ENCODE results near the gene OR13J1. TPM values are rescaled to one million over a fixed set of nuclear protein-coding genes. Genes with fewer than 3 reads are reported as not detected.

Gene OR13J1
- total RNA-seq, 2 experiments from 2014 or later: not detected

- H3K27ac ChIP-seq (ENCODE audit: low read depth in 1 of 2, low read length in 2 of 2): no peak overlapping the region
- peaks cover 94% of the 10 kb centered on the region for H3K4me1 ChIP-seq (ENCODE audit: insufficient read depth, low read length)
- no peaks in the 10 kb centered on the region for H3K9me3 Mint-ChIP-seq
- ATAC-seq (ENCODE audit: poor library complexity) (peak; percentile 54), DNase-seq (peak in 3 of 14 experiments; percentile 42 to 47 (median 44))
- peak overlapping the region; percentile 88 for H3K27ac Mint-ChIP-seq
- POLR2A ChIA-PET: interaction anchor here (1.0 to 2.2 kb wide), 2 partner anchors 26 to 33 kb away, joined by 3 to 5 read pairs; no protein-coding TSS in a partner anchor
- peaks cover 1% of the 10 kb centered on the region for H3K27me3 Mint-ChIP-seq
- intact Hi-C loops (cut with DNase I, micrococcal nuclease): no loop called here
- no peak overlapping the region for H3K4me3 ChIP-seq (ENCODE audit: low read length)
- peaks cover 80% of the 10 kb centered on the region for H3K4me1 Mint-ChIP-seq (ENCODE audit: low read depth)
- no peaks in the 10 kb centered on the region for H3K9me3 ChIP-seq (ENCODE audit: control insufficient read depth in 1 of 2, insufficient read depth in 1 of 2, low read length in 2 of 2)
- H3K27me3 ChIP-seq (ENCODE audit: control insufficient read depth in 1 of 2, insufficient read depth in 2 of 2, low read length in 2 of 2): no peaks in the 10 kb centered on the region
- H3K4me3 Mint-ChIP-seq: peak overlapping the region; percentile 71
- no peak for TF ChIP-seq CTCF (IDR thresholded peaks at IDR 0.05)
- no peaks in the 10 kb centered on the region for H3K36me3 Mint-ChIP-seq (ENCODE audit: low read depth)
- CTCF ChIA-PET: no interaction called here
- H3K36me3 ChIP-seq (ENCODE audit: insufficient read depth, low read length): no peaks in the 10 kb centered on the region
Observed at GRCh38 chr9:35907711-35908503, 37.7 kb upstream of the OR13J1 start.

- H3K4me1 ChIP-seq (ENCODE audit: insufficient read depth, low read length): peaks cover 86% of the 10 kb centered on the region
- ATAC-seq (ENCODE audit: poor library complexity) (no peak), DNase-seq (no peak)
- Mint-ChIP-seq H3K27me3 (peaks cover 3% of the 10 kb centered on the region), H3K36me3 (ENCODE audit: low read depth) (no peaks in the 10 kb centered on the region), H3K4me1 (ENCODE audit: low read depth) (peaks cover 83% of the 10 kb centered on the region), H3K27ac (peak overlapping the region; percentile 88), H3K4me3 (peak overlapping the region; percentile 20), H3K9me3 (no peaks in the 10 kb centered on the region)
- ChIA-PET POLR2A (interaction anchor here (2.2 kb wide), 1 partner anchor 33 kb away, joined by 5 read pairs; no protein-coding TSS in a partner anchor), CTCF (interaction anchor here (0.5 kb wide), 1 partner anchor 118 kb away, joined by 3 read pairs; no protein-coding TSS in a partner anchor)
- H3K27me3 ChIP-seq (ENCODE audit: control insufficient read depth in 1 of 2, insufficient read depth in 2 of 2, low read length in 2 of 2): no peaks in the 10 kb centered on the region
- H3K9me3 ChIP-seq (ENCODE audit: control insufficient read depth in 1 of 2, insufficient read depth in 1 of 2, low read length in 2 of 2): no peaks in the 10 kb centered on the region
- no peaks in the 10 kb centered on the region for H3K36me3 ChIP-seq (ENCODE audit: insufficient read depth, low read length)
- no peak for TF ChIP-seq CTCF (IDR thresholded peaks at IDR 0.05)
- no peak overlapping the region for H3K4me3 ChIP-seq (ENCODE audit: low read length)
- H3K27ac ChIP-seq (ENCODE audit: low read depth in 1 of 2, low read length in 2 of 2): no peak overlapping the region
- intact Hi-C loops (cut with DNase I, micrococcal nuclease): no loop called here
Observed at GRCh38 chr9:35906923-35907699, 36.9 kb upstream of the OR13J1 start.

DNA sequence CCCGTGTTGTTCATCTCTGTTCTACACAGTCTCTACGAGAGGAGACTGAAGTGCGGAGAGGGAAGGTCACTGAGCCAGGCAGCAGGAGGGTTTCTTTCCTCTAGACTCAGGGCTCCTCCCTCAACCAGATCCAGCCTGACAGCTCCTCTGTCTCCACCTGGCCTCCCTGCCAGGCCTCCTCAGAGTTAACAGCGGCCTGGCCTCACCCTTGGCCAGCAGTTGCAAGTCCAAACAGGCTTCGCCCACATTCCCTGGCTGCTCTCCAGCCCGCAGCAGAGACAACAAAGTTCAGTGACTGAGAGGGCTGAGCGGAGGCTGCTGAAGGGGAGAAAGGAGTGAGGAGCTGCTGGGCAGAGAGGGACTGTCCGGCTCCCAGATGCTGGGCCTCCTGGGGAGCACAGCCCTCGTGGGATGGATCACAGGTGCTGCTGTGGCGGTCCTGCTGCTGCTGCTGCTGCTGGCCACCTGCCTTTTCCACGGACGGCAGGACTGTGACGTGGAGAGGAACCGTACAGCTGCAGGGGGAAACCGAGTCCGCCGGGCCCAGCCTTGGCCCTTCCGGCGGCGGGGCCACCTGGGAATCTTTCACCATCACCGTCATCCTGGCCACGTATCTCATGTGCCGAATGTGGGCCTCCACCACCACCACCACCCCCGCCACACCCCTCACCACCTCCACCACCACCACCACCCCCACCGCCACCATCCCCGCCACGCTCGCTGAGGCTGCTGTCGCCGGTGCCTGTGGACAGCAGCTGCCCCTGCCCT, 35.9 kb upstream of the OR13J1 start, which contains the start of gene HRCT1:
TSS of gene HRCT1 (plus strand) at position 291 of the 768 bp plus-strand sequence. CDS start at position 377, 86 bp downstream.
- Mint-ChIP-seq H3K36me3 (ENCODE audit: low read depth) (no peaks in the 10 kb centered on the region), H3K9me3 (no peaks in the 10 kb centered on the region), H3K4me1 (ENCODE audit: low read depth) (peaks cover 73% of the 10 kb centered on the region), H3K27ac (peak within 1 kb of the TSS; percentile 20), H3K27me3 (peaks cover 3% of the 10 kb centered on the region), H3K4me3 (peak within 1 kb of the TSS; percentile 20)
- ATAC-seq (ENCODE audit: poor library complexity) (no peak), DNase-seq (no peak)
- intact Hi-C loops (cut with DNase I, micrococcal nuclease): no loop called here
- Histone ChIP-seq H3K27me3 (ENCODE audit: control insufficient read depth in 1 of 2, insufficient read depth in 2 of 2, low read length in 2 of 2) (no peaks in the 10 kb centered on the region), H3K4me1 (ENCODE audit: insufficient read depth, low read length) (peaks cover 76% of the 10 kb centered on the region), H3K9me3 (ENCODE audit: control insufficient read depth in 1 of 2, insufficient read depth in 1 of 2, low read length in 2 of 2) (no peaks in the 10 kb centered on the region), H3K27ac (ENCODE audit: low read depth in 1 of 2, low read length in 2 of 2) (no peak within 1 kb of the TSS), H3K36me3 (ENCODE audit: insufficient read depth, low read length) (no peaks in the 10 kb centered on the region), H3K4me3 (ENCODE audit: low read length) (no peak within 1 kb of the TSS)
- POLR2A ChIA-PET: no interaction called here
- CTCF ChIA-PET: no interaction called here
- TF ChIP-seq CTCF (IDR thresholded peaks at IDR 0.05): no peak
